Lower leg skin (tissue), 4 donors: ENCODE results near the gene UNKL. TPM values are rescaled to one million over a fixed set of nuclear protein-coding genes. Genes with fewer than 3 reads are reported as not detected.

ENCODE experiments used
- DNase-seq, 2 donors: peaks; one replicate each; pipeline ENCODE4 v3.0.0-alpha.2; 2019; ENCODE audit warnings: low spot score in 2 of 2
- H3K4me3 ChIP-seq: fragments of 200-600 bp; sonication (generic); 2 replicates; pipeline ENCODE4 v1.5.1; 2017; ENCODE audit warnings: mild to moderate bottlenecking, low read depth; ENCODE audit not compliant: poor library complexity, severe bottlenecking
- CTCF ChIP-seq, 3 donors: fragments of 450-650 bp; IDR thresholded peaks; one replicate each; pipeline ENCODE4 v1.5.1; 2016; ENCODE audit warnings: antibody characterized with exemption in 3 of 3, mild to moderate bottlenecking in 3 of 3, moderate library complexity in 2 of 3
- POLR2A ChIP-seq, 2 donors: fragments of 450-650 bp; IDR thresholded peaks; one replicate each; pipeline ENCODE4 v1.6.1; 2016 to 2017; ENCODE audit warnings: antibody characterized with exemption in 2 of 2, mild to moderate bottlenecking in 1 of 2, moderate library complexity in 1 of 2
- WGBS, 2 donors: methylation state at CpG; one replicate each; pipeline ENCODE4 v1.1.5; 2018; 5-methylcytosine and 5-hydroxymethylcytosine counted together
- intact Hi-C: fragments of 100-400 bp; cut with DNase I; formaldehyde crosslinking; loops from one replicate; pipeline ENCODE4 v1.15.0; 2023; ENCODE audit warnings: low total_unique reads
- total RNA-seq, 4 donors: library from RNA; depleted of rRNA; stranded (reverse); fragments of >200 nt; gene quantifications; one replicate each; pipeline ENCODE4 v1.1.0, GENCODE V29; 2016

The UNKL gene
- total RNA-seq, 4 donors from 2014 or later = 25.7 to 63.4 (median 36.6) TPM

- H3K4me3 ChIP-seq = no peak overlapping the region
- DNase-seq = no peak
- TF ChIP-seq CTCF (IDR thresholded peaks at IDR 0.05) (no peak), POLR2A (IDR thresholded peaks at IDR 0.05) (no peak)
- intact Hi-C loops = loop anchor here (10.0 kb wide), 1 partner anchor 54 kb away; no protein-coding TSS in a partner anchor
- 66 to 84% methylated on average over 4 to 17 of the region's 19 CpGs for WGBS, 2 donors
These were observed 63.8 kb downstream of the UNKL start for GRCh38 chr16:1350691-1351090.

- TF ChIP-seq CTCF (IDR thresholded peaks at IDR 0.05) (no peak), POLR2A (IDR thresholded peaks at IDR 0.05) (no peak)
- DNase-seq = no peak
- no peak overlapping the region for H3K4me3 ChIP-seq
- intact Hi-C loops = loop anchor here (10.0 kb wide), 1 partner anchor 55 kb away; no protein-coding TSS in a partner anchor
- 93 to 97% methylated on average over 17 of the region's 17 CpGs for whole genome bisulfite sequencing, 2 donors
These were observed 64.6 kb downstream of the UNKL start for GRCh38 chr16:1349951-1350350.

GRCh38 chr16:1349351-1349750, 65.2 kb downstream of the UNKL start:
- TF ChIP-seq CTCF (IDR thresholded peaks at IDR 0.05) = no peak
- no peak for TF ChIP-seq POLR2A (IDR thresholded peaks at IDR 0.05)
- 82 to 84% methylated on average over 16 of the region's 16 CpGs for WGBS, 2 donors
- intact Hi-C loops = no loop called here
- H3K4me3 ChIP-seq = no peak overlapping the region
- DNase-seq = no peak

DNA sequence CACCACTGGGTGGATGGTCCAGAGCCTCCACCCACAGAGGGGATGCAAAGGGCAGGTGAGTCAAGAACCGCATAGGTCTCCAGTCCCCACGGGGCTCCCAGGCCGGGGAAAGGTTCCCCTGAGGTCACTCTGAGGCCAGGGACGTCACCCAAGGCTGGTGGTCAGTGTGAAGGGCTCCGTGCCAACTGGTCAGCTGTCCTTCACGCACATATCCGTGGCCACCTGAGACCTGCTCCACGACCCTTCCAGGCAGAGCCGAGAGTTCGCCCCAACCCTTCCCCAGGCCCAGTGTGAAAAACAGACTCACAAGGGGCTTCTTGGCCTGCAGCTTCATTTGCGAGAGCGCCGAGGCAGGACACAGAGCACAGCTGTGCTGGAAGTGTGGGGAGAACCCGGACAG, 65.6 kb downstream of the UNKL start:
- TF ChIP-seq CTCF (IDR thresholded peaks at IDR 0.05) (no peak), POLR2A (IDR thresholded peaks at IDR 0.05) (no peak)
- DNase-seq = no peak
- intact Hi-C loops = no loop called here
- WGBS, 2 donors = 79 to 87% methylated on average over 11 to 14 of the region's 14 CpGs
- no peak overlapping the region for H3K4me3 ChIP-seq

DNA sequence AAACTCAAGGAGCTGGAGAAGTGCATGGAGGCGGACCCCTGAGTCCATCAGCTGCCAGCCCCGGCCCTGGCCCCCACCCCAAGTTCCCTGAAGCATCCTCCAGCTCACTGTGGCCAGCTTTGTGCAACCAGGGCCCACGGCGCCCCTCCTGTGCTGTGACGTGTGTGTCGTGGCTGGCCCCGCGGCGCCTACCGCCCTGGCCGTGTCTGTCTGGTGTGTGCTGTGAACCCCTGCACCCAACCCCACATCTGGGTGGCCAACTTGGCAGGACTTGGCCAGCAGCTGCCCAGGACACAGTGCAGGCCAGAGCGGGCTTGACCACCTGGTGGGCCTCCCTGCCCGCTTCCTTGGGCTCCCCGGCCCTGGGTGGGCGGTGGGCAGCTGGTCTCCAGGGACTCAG, 66.1 kb downstream of the UNKL start:
- TF ChIP-seq CTCF (IDR thresholded peaks at IDR 0.05) = no peak
- TF ChIP-seq POLR2A (IDR thresholded peaks at IDR 0.05) = no peak
- 77 to 87% methylated on average over 8 to 14 of the region's 15 CpGs for WGBS, 2 donors
- no peak for DNase-seq
- intact Hi-C loops = no loop called here
- H3K4me3 ChIP-seq = no peak overlapping the region

- TF ChIP-seq POLR2A (IDR thresholded peaks at IDR 0.05) (no peak), CTCF (IDR thresholded peaks at IDR 0.05) (no peak)
- H3K4me3 ChIP-seq = no peak overlapping the region
- intact Hi-C loops = no loop called here
- 80 to 84% methylated on average over 8 to 26 of the region's 29 CpGs for WGBS, 2 donors
- DNase-seq = no peak
These were observed 66.5 kb downstream of the UNKL start for GRCh38 chr16:1347962-1348361.
